HepG2 (cell line): Measurements from ENCODE around the gene CPN1. TPM values are rescaled to one million over a fixed set of nuclear protein-coding genes. Genes with fewer than 3 reads are reported as not detected.

Experiments
- ATAC-seq: fragments of 200-7000 bp; cut with Tn5 transposase; 3 replicates; pipeline ENCODE4 v1.9.1; 2020; ENCODE audit warnings: mild to moderate bottlenecking, moderate library complexity
- BruUV-seq: library from RNA; stranded (reverse); fragments of 400-500 nt; replicated peaks from 2 replicates; lab custom pipeline; 2021; lab: Mats Ljungman, UMichigan
- CTCF ChIA-PET: fragments of 300-600 bp; formaldehyde crosslinking; extraction: SDS; loops from one replicate; lab custom pipeline; 2021; ENCODE audit warnings: low total read pairs, inconsistent platforms, low intra/inter-chr PET ratio; lab: Yijun Ruan, JAX
- POLR2A ChIA-PET: fragments of 350-600 bp; sonication (Branson Sonifier 250); formaldehyde crosslinking; loops from one replicate; lab custom pipeline; 2020; ENCODE audit warnings: antibody characterized with exemption, inconsistent platforms; lab: Yijun Ruan, JAX
- DNase-seq: peaks from one replicate; pipeline ENCODE4 v3.0.0-alpha.2; 2015; ENCODE audit warnings: low spot score
- FAIRE-seq: peaks from 3 replicates; lab custom pipeline; 2011; peaks lifted over from hg19 to GRCh38; lab: Jason Lieb, UNC
- H2AFZ ChIP-seq: one replicate; pipeline ENCODE4 v1.6.1; 2011; ENCODE audit warnings: low read length, inconsistent platforms
- H3K27ac ChIP-seq: fragments of 300-600 bp; 3 replicates; pipeline ENCODE4 v1.8.0; 2011; ENCODE audit warnings: mixed run types, mild to moderate bottlenecking, mixed read lengths, low read length, inconsistent platforms; ENCODE audit not compliant: insufficient read depth; ENCODE audit errors: extremely low read length
- H3K27me3 ChIP-seq, 2 experiments: fragments of 200-600 bp in 1 of 2; 2 replicates in 1 of 2; 3 replicates in 1 of 2; pipeline versions ENCODE4 v1.6.0 to v1.8.0; 2011; ENCODE audit warnings: low read length in 2 of 2, mild to moderate bottlenecking in 2 of 2, moderate library complexity in 2 of 2, inconsistent platforms in 1 of 2; ENCODE audit not compliant: insufficient read depth in 2 of 2, control insufficient read depth in 1 of 2
- H3K36me3 ChIP-seq, 2 experiments: fragments of 200-600 bp in 1 of 2; replicated peaks in 1 of 2; 2 replicates in 1 of 2; 3 replicates in 1 of 2; pipeline versions ENCODE4 v1.5.1 to v1.8.0; 2011; ENCODE audit warnings: low read length in 2 of 2, inconsistent platforms in 1 of 2; ENCODE audit not compliant: insufficient read depth in 2 of 2, control insufficient read depth in 1 of 2
- H3K4me1 ChIP-seq: 2 replicates; pipeline ENCODE4 v1.5.1; 2012; ENCODE audit warnings: low read length, inconsistent platforms; ENCODE audit not compliant: insufficient read depth
- H3K4me2 ChIP-seq: 2 replicates; pipeline ENCODE4 v1.6.0; 2011; ENCODE audit warnings: low read depth, low read length, inconsistent platforms
- H3K4me3 ChIP-seq, 3 experiments: fragments of 200-600 bp in 1 of 3; sonication (generic), shearing (Covaris generic) in 1 of 3; replicated peaks in 1 of 3; 2 replicates each; pipeline ENCODE4 v1.5.1; 2011 to 2016; ENCODE audit warnings: low read length in 3 of 3, inconsistent platforms in 2 of 3, low read depth in 2 of 3, mild to moderate bottlenecking in 2 of 3, control low read depth in 1 of 3, mixed read lengths in 1 of 3; ENCODE audit not compliant: insufficient read depth in 1 of 3
- H3K79me2 ChIP-seq: one replicate; pipeline ENCODE4 v1.6.1; 2011; ENCODE audit warnings: low read length, inconsistent platforms; ENCODE audit not compliant: insufficient read depth
- H3K9ac ChIP-seq: 2 replicates; pipeline ENCODE4 v1.6.0; 2011; ENCODE audit warnings: mild to moderate bottlenecking, low read depth, low read length, inconsistent platforms; ENCODE audit not compliant: insufficient read depth
- H3K9me3 ChIP-seq: 2 replicates; pipeline ENCODE4 v1.5.1; 2012; ENCODE audit warnings: mild to moderate bottlenecking, low read length
- H4K20me1 ChIP-seq: 2 replicates; pipeline ENCODE4 v1.6.0; 2011; ENCODE audit warnings: inconsistent platforms, mild to moderate bottlenecking, low read length, moderate library complexity; ENCODE audit not compliant: insufficient read depth
- ARID5B ChIP-seq: IDR thresholded peaks from 2 replicates; pipeline ENCODE4 v1.4.0; 2020; ENCODE audit warnings: mild to moderate bottlenecking, missing genetic modification reagents
- BCL6 ChIP-seq: IDR thresholded peaks from 2 replicates; pipeline ENCODE4 v1.6.1; 2016; ENCODE audit warnings: missing genetic modification reagents, missing compliant biosample characterization
- BORCS8-MEF2B ChIP-seq: sonication (generic); formaldehyde crosslinking; IDR thresholded peaks from 2 replicates; pipeline ENCODE4 v1.8.0; 2022; ENCODE audit warnings: mild to moderate bottlenecking, missing genetic modification reagents
- FOXM1 ChIP-seq: sonication (generic); formaldehyde crosslinking; IDR thresholded peaks from 2 replicates; pipeline ENCODE4 v1.5.0; 2020; ENCODE audit warnings: missing genetic modification reagents
- NRL ChIP-seq: sonication (generic); formaldehyde crosslinking; IDR thresholded peaks from 2 replicates; pipeline ENCODE4 v1.5.0; 2020; ENCODE audit warnings: missing genetic modification reagents, mild to moderate bottlenecking, moderate library complexity, borderline replicate concordance
- SOX13 ChIP-seq, 3 experiments: fragments of 450-650 bp in 1 of 3; sonication (generic) in 1 of 3; formaldehyde crosslinking in 1 of 3; IDR thresholded peaks in 2 of 3; conservative IDR thresholded peaks in 1 of 3; 2 replicates each; pipeline versions ENCODE4 v1.5.0 to v1.6.1; 2016 to 2020; ENCODE audit warnings: antibody characterized with exemption in 1 of 3, mild to moderate bottlenecking in 1 of 3, missing compliant biosample characterization in 1 of 3, missing genetic modification reagents in 1 of 3, moderate library complexity in 1 of 3
- ZNF343 ChIP-seq: sonication (generic); formaldehyde crosslinking; IDR thresholded peaks from 2 replicates; pipeline ENCODE4 v1.4.0; 2020; ENCODE audit warnings: mild to moderate bottlenecking, missing genetic modification reagents
- in situ Hi-C: cut with HindIII; loops from 2 replicates; pipeline ENCODE4 v1.10.0; 2017; ENCODE audit warnings: low pct_unique_long_range_greater_than_20kb; ENCODE audit not compliant: extremely low pct_ligation_motif_present
- intact Hi-C: fragments of 100-400 bp; cut with micrococcal nuclease; formaldehyde crosslinking; loops from one replicate; pipeline ENCODE4 v1.10.0; 2022; ENCODE audit not compliant: unreplicated experiment
- polyA plus RNA-seq, 8 experiments: library from polyadenylated mRNA; depleted of rRNA in 3 of 8; stranded (reverse) in 7 of 8; unstranded in 1 of 8; fragments of >200 nt; fragmentation: Illumina TruSeq in 4 of 8; extraction: Trizol in 4 of 8; gene quantifications; 2 replicates each; pipeline versions ENCODE4 v1.2.1 to v1.2.3, GENCODE V29; 2011 to 2016; ENCODE audit warnings: low read depth in 4 of 8, missing spikeins in 1 of 8, mixed read lengths in 1 of 8; ENCODE audit not compliant: insufficient read depth in 1 of 8
- total RNA-seq, 5 experiments: library from RNA; depleted of rRNA; stranded (reverse); fragments of >200 nt; fragmentation: Illumina TruSeq; extraction: Trizol; gene quantifications; 2 replicates each; pipeline ENCODE4 v1.2.3, GENCODE V29; 2016; ENCODE audit warnings: low read depth in 1 of 5
- TF ChIP-seq, protein P1 (sequence below): sonication (generic); formaldehyde crosslinking; IDR thresholded peaks from 2 replicates; pipeline ENCODE4 v1.9.0; 2021; ENCODE audit warnings: missing genetic modification reagents, mild to moderate bottlenecking, borderline replicate concordance
- TF ChIP-seq, protein P2 (sequence below): sonication (generic); formaldehyde crosslinking; IDR thresholded peaks from 2 replicates; pipeline ENCODE4 v1.4.0; 2020; ENCODE audit warnings: missing genetic modification reagents
- TF ChIP-seq, protein P3 (sequence below), 2 experiments: fragments of 450-650 bp in 1 of 2; sonication (generic) in 1 of 2; formaldehyde crosslinking; IDR thresholded peaks; 2 replicates each; pipeline versions ENCODE4 v1.5.0 to v1.8.0; 2020 to 2022; ENCODE audit warnings: mild to moderate bottlenecking in 1 of 2, missing genetic modification reagents in 1 of 2

The CPN1 gene
- total and polyA plus RNA-seq, 2 of the 13 experiments (the other 11 are each of a cell fraction or from before 2014, with no cell fraction given): 17.3 to 35.1 TPM

GRCh38 chr10:100075426-100076220, 6.0 kb downstream of the CPN1 start (continued):
- TF ChIP-seq, protein P1, sequence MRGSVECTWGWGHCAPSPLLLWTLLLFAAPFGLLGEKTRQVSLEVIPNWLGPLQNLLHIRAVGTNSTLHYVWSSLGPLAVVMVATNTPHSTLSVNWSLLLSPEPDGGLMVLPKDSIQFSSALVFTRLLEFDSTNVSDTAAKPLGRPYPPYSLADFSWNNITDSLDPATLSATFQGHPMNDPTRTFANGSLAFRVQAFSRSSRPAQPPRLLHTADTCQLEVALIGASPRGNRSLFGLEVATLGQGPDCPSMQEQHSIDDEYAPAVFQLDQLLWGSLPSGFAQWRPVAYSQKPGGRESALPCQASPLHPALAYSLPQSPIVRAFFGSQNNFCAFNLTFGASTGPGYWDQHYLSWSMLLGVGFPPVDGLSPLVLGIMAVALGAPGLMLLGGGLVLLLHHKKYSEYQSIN (CRISPR knock-in tag): no peak
- TF ChIP-seq BORCS8-MEF2B: no peak
- no peak for TF ChIP-seq FOXM1 (CRISPR knock-in tag)
- no peak for TF ChIP-seq NRL (CRISPR knock-in tag)
- TF ChIP-seq, protein P2, sequence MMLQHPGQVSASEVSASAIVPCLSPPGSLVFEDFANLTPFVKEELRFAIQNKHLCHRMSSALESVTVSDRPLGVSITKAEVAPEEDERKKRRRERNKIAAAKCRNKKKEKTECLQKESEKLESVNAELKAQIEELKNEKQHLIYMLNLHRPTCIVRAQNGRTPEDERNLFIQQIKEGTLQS (CRISPR knock-in tag): no peak

GRCh38 chr10:100072514-100072913, 9.2 kb downstream of the CPN1 start:
- H3K9ac ChIP-seq: no peak overlapping the region
- DNase-seq (peak; percentile 69), FAIRE-seq (no peak), ATAC-seq (no peak; the same call in 2 of the 3 replicates)
- POLR2A ChIA-PET: interaction anchor here (0.7 kb wide), 2 partner anchors 9 kb away, joined by 3 to 4 read pairs; partner anchors contain the start of gene CPN1
- H3K79me2 ChIP-seq: no peaks in the 10 kb centered on the region
- H3K36me3 ChIP-seq: peaks cover 0 to 26% of the 10 kb centered on the region in 2 experiments; a peak in 3 of 5 replicates
- H3K4me2 ChIP-seq: no peak overlapping the region
- no peaks in the 10 kb centered on the region for H4K20me1 ChIP-seq
- H3K27ac ChIP-seq: no peak overlapping the region
- H3K4me3 ChIP-seq: no peak overlapping the region
- H2AFZ ChIP-seq: no peak overlapping the region
- in situ Hi-C loops (no loop called here), intact Hi-C loops (no loop called here)
- CTCF ChIA-PET: no interaction called here
- H3K9me3 ChIP-seq: no peaks in the 10 kb centered on the region
- H3K27me3 ChIP-seq: no peaks in the 10 kb centered on the region
- no TSS peak for BruUV-seq
- H3K4me1 ChIP-seq: no peaks in the 10 kb centered on the region; the same call in 1 of the 2 replicates
- TF ChIP-seq ARID5B: peak; percentile 11; the same call in 1 of the 2 replicates
- no peak for TF ChIP-seq ZNF343 (CRISPR knock-in tag)
- TF ChIP-seq, protein P3, sequence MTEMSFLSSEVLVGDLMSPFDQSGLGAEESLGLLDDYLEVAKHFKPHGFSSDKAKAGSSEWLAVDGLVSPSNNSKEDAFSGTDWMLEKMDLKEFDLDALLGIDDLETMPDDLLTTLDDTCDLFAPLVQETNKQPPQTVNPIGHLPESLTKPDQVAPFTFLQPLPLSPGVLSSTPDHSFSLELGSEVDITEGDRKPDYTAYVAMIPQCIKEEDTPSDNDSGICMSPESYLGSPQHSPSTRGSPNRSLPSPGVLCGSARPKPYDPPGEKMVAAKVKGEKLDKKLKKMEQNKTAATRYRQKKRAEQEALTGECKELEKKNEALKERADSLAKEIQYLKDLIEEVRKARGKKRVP (CRISPR knock-in tag; IDR thresholded peaks at IDR 0.05): no peak
- peak; percentile 96 for TF ChIP-seq BCL6 (CRISPR knock-in tag)
- TF ChIP-seq SOX13 (IDR thresholded peaks at IDR 0.05): no peak
- peak in 1 of 2 experiments; percentile 48; a peak in 1 of 4 replicates for TF ChIP-seq SOX13 (CRISPR knock-in tag; conservative IDR thresholded peaks at IDR 0.05 in 1 of 2, IDR thresholded peaks at IDR 0.05 in 1 of 2)
